Kidney (tissue), 14 donors: ENCODE measurements around the gene PXN. TPM values are rescaled to one million over a fixed set of nuclear protein-coding genes. Genes with fewer than 3 reads are reported as not detected.
"Not testable (repeated sequence)": the region's sequence is repeated elsewhere in the genome, so short reads cannot be mapped to it uniquely, and the experiment has no call there.

Experiments used
- DNase-seq, 5 donors: peaks; one replicate each; pipeline ENCODE4 v3.0.0-alpha.2; 2013 to 2020
- FAIRE-seq: peaks from 2 replicates; lab custom pipeline; 2012; peaks lifted over from hg19 to GRCh38; lab: Jason Lieb, UNC
- H3K27ac ChIP-seq, 2 donors: one replicate each; pipeline ENCODE4 v1.7.0; 2013; ENCODE audit warnings: low read depth in 2 of 2, low read length in 2 of 2, inconsistent platforms in 1 of 2
- H3K27me3 ChIP-seq: one replicate; pipeline ENCODE4 v1.7.1; 2013; ENCODE audit warnings: low read length, inconsistent platforms; ENCODE audit not compliant: control insufficient read depth, insufficient read depth
- H3K36me3 ChIP-seq, 3 donors: one replicate each; pipeline versions ENCODE4 v1.7.0 to v1.7.1; 2013; ENCODE audit warnings: low read length in 3 of 3, control low read depth in 1 of 3, inconsistent platforms in 1 of 3; ENCODE audit not compliant: insufficient read depth in 3 of 3, control insufficient read depth in 2 of 3
- H3K4me1 ChIP-seq, 3 donors: one replicate each; pipeline versions ENCODE4 v1.7.0 to v1.7.1; 2013; ENCODE audit warnings: low read length in 3 of 3, inconsistent platforms in 1 of 3, low read depth in 1 of 3; ENCODE audit not compliant: control insufficient read depth in 2 of 3, insufficient read depth in 2 of 3
- H3K4me3 ChIP-seq, 3 donors: one replicate each; pipeline versions ENCODE4 v1.7.0 to v1.8.1; 2013; ENCODE audit warnings: low read length in 3 of 3, control low read depth in 1 of 3, inconsistent platforms in 1 of 3
- H3K9ac ChIP-seq, 3 donors: one replicate each; pipeline versions ENCODE4 v1.7.0 to v1.7.1; 2013; ENCODE audit warnings: low read length in 3 of 3, control low read depth in 1 of 3, inconsistent platforms in 1 of 3
- H3K9me3 ChIP-seq, 3 donors: one replicate each; pipeline versions ENCODE4 v1.7.0 to v1.7.1; 2013; ENCODE audit warnings: low read length in 3 of 3, control low read depth in 1 of 3, inconsistent platforms in 1 of 3; ENCODE audit not compliant: control insufficient read depth in 2 of 3, insufficient read depth in 1 of 3
- CTCF ChIP-seq: IDR thresholded peaks from 3 replicates; pipeline ENCODE4 v1.5.1; 2012; ENCODE audit warnings: mild to moderate bottlenecking, moderate library complexity, borderline replicate concordance; ENCODE audit not compliant: insufficient read depth; ENCODE audit errors: extremely low read depth
- intact Hi-C: fragments of 100-400 bp; cut with DNase I; formaldehyde crosslinking; loops from one replicate; pipeline ENCODE4 v1.11.1; 2022
- polyA plus RNA-seq: library from polyadenylated mRNA; stranded (reverse); fragments of 350-450 nt; fragmentation: Illumina TruSeq; extraction: RNeasy Lipid Tissue Mini Kit (QIAGEN cat#74804); gene quantifications from one replicate; pipeline ENCODE4 v1.2.3, GENCODE V29; 2014; ENCODE audit warnings: low read depth, low replicate concordance; ENCODE audit not compliant: insufficient read depth
- total RNA-seq: library from RNA; stranded (reverse); fragmentation: NEBNext Ultra II Directional; extraction: Animal tissue kit (Norgen Biotek cat#: 25700); gene quantifications from one replicate; pipeline ENCODE4 v1.2.1, GENCODE V29; 2021
- donor health status: control.
- donor health status: control.
- donor health status: control.
- donor health status: control.
- donor health status: control.
- donor health status: DM: yes; HTN: yes; CAD: no.
- donor health status: Normal renal cell carcinoma (clear cell type).

PXN gene
- total and polyA plus RNA-seq, 2 donors from 2014 or later = 57.1 to 133 TPM

- no peaks in the 10 kb centered on the region for H3K27me3 ChIP-seq
- no peak overlapping the region for H3K4me3 ChIP-seq
- H3K9me3 ChIP-seq = no peaks in the 10 kb centered on the region
- no peak overlapping the region for H3K27ac ChIP-seq
- FAIRE-seq (no peak), DNase-seq (no peak)
- H3K36me3 ChIP-seq = peaks cover 9 to 27% (median 15%) of the 10 kb centered on the region in 3 donors
- intact Hi-C loops = no loop called here
- H3K9ac ChIP-seq = no peak overlapping the region
- no peak for TF ChIP-seq CTCF
- peaks cover 4 to 13% (median 4%) of the 10 kb centered on the region in 3 donors for H3K4me1 ChIP-seq
These were observed 69.2 kb downstream of the PXN start for GRCh38 chr12:120196363-120196762.

GRCh38 chr12:120194534-120195395 lies 70.8 kb downstream of the PXN start, which contains the start of gene GCN1:
GCN1 (minus strand) TSS chr12:120194715; CDS start chr12:120194697, 18 bp downstream.
- H3K36me3 ChIP-seq = peaks cover 10 to 27% (median 15%) of the 10 kb centered on the region in 3 donors
- FAIRE-seq = no peak
- H3K27me3 ChIP-seq = no peaks in the 10 kb centered on the region

GRCh38 chr12:120194226-120194533 lies 71.3 kb downstream of the PXN start:
- peaks cover 0 to 7% (median 4%) of the 10 kb centered on the region in 3 donors for H3K4me1 ChIP-seq
- H3K27ac ChIP-seq = peak overlapping the region in 1 of 2 donors; percentile 41
- no peaks in the 10 kb centered on the region for H3K9me3 ChIP-seq
- H3K36me3 ChIP-seq = peaks cover 10 to 27% (median 15%) of the 10 kb centered on the region in 3 donors
- intact Hi-C loops = no loop called here
- H3K27me3 ChIP-seq = no peaks in the 10 kb centered on the region
- no peak for DNase-seq
- TF ChIP-seq CTCF = no peak
- peak overlapping the region; percentile 78 to 83 (median 82) for H3K4me3 ChIP-seq
- peak overlapping the region; percentile 50 to 91 (median 71) for H3K9ac ChIP-seq
- no peak for FAIRE-seq

More at GRCh38 chr12:120194534-120195395, 70.8 kb downstream of the PXN start, which contains the start of gene GCN1:
- no peak for TF ChIP-seq CTCF
- peak within 1 kb of the TSS; percentile 50 to 91 (median 71) for H3K9ac ChIP-seq
- H3K4me3 ChIP-seq = peak within 1 kb of the TSS; percentile 78 to 83 (median 82)
- H3K27ac ChIP-seq = peak within 1 kb of the TSS; percentile 43 to 82
- no peaks in the 10 kb centered on the region for H3K9me3 ChIP-seq
- intact Hi-C loops = no loop called here
- DNase-seq = peak; percentile 83 to 95 (median 88)
- H3K4me1 ChIP-seq = peaks cover 2 to 9% (median 4%) of the 10 kb centered on the region in 3 donors

- FAIRE-seq, DNase-seq, intact Hi-C loops, H3K27me3 ChIP-seq, H3K27ac ChIP-seq, H3K9ac ChIP-seq, H3K4me1 ChIP-seq, H3K9me3 ChIP-seq: not testable (repeated sequence)
- H3K4me3 ChIP-seq = peak overlapping the region in 1 of 3 donors; percentile 83
- peaks cover 8 to 19% (median 8%) of the 10 kb centered on the region in 3 donors for H3K36me3 ChIP-seq
These were observed 72.2 kb downstream of the PXN start for GRCh38 chr12:120193286-120193685.
